ENCODE measurements around the gene CEP63.
A peak's percentile ranks its signal among the peaks of the same experiment; 100 is the strongest.

CEP63 gene

DNA sequence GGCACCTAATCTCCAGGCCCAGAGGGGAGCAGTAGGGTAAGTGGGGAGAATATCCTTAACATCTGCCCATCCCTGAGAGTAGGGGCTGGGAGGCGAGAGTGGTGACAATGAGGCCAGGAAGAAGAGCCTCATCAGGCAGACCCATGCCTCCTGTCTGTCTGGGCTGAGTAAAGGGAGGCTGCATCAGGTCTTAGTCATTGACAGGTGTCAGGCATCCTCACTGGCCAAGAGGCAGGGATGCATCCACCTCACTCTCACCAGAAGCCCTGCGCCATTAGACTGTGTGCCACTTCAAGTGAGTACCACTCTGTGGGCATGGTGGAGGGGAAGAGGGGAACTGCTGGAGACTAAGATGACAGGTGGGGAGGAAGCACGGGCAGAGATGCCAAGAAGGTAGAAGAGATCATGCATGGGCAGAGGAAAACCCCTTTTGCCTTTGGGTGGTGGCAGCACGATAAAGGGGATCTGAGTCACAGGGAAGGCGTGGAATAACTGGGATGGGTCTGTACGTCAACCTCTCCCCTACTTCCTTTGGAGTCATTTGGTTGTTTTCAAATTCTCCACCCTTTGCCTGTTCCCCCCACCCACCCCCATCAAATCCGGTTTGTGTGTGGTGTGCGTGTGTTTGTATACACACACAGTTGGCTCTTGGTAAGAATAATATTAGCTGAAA, 14.2 kb upstream of the CEP63 start:
- no peak for DNase-seq

DNA sequence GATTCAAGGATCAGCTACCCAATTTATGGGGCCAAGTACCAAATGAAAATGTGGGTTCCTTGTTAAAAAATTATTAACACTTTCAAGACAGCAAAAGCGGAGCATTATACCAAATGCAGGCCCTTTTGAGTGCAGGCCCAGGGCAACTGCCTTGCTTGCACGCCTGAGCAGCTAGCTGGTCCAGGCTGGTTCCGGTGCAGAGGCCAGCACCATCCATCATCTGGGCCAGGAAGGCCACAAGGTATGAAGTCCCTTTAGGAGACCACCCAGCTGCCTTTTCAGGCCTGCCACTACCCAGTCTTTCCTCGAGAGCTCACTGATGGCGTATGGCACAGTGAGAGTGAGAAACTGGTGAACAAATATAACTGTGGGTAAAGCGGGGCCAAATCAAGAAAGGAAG, 13.0 kb upstream of the CEP63 start:
- DNase-seq: no peak

DNA sequence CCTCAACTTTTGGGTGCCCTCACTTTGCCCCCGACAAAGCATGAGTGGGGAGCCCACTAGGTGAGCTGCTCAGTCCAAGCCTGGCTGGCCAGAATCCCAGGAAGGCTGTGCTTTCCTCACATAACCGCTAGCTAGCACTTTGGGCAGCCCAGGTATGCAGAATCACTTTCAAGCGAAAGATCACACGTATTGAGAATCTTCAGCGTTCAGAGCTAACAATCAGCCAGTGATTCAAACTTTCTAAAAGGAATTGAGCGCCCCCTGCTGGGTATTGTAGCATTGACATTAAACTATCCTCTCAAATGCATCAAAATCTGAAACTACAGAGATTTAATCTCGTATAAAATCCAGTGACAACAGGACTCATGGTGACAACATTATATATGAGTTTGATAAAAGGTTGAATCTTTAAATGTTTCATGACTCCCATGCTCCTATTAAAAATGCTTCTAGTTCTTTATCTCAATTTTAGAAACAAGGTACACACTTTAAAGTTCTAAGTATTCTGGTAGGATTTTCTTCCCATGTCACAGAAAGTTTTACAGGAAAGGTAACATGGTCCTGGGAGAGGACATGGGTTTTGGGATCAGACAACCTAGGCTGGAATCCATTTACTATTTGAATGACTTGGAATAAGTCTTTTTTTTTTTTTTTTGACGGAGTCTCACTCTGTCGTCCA, 11.8 kb upstream of the CEP63 start:
- DNase-seq: peak; percentile 15

DNA sequence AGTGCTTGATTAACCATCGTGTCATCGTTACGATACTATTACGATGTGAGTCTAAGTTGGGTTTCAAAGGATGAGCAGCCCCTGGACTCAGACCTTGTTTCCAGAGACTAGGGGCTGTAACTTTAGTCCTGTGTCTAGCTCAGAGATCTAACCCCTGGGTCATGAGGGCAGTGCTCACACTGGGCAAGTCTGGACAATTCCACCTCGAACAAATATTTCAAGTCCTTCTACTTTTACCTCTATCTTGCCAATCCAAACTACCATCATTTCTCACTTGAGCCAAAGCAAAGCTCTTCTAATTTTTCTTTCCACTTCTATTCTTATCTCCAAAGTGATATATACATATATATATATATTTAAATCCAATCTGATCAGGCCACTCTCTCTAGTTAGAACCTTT, 10.9 kb upstream of the CEP63 start:
- DNase-seq: no peak

DNA sequence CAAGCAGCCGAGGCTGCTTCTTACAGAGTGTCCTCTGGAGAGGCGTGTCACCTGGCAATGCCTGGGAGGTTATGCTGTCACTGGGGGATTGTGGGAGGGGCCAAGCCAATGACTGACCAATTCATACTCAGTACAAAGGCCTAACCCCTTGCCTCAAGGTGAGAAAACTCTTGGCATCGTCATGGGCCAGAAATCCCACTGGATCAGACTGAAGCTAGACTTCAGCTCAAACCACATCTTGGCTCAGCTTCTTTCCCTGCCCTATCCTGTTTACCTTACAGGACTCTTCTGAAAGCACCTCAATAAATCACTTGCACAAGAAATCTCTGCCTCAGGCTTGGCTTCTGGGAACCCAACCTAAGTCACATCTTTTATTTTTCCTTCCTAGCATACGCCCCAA, 9.6 kb upstream of the CEP63 start:
- no peak for DNase-seq

DNA sequence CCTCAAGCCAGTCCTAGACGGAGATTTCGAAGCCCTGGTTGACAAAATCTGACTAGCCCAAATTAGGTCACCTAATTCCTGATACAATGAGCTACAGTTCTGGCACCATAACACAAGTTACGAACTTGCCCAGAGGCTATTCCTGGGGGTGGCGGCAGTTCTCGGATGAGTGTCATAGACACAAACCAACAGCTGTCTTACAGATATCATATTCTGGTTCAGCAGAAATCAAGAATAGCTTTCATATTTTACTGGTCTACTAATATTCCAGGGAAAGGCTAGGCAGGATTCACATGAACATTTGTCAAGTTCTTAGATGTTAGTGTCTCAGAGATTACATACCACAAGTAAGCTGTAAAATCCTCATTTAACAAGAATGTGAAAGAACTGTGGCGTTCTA, 8.9 kb upstream of the CEP63 start:
- DNase-seq: no peak

DNA sequence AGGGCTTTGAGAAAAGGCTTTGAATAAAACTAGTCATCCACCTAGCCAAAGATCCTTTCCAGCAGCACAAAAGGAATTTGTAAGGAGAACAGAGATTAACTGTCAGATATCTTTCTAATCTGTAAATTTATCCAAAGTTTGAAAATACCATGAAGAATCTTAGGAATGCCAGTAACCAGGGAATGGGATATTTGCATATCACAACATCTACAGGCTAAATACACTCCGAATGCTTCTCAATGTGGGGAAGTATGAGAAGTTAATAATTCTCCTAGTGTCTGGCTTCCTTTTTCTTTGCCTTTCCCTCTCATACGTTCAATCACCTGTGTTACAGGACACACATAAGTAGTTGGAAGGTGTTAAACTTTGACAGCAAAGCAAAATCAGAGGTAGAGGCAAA, 7.9 kb upstream of the CEP63 start:
- no peak for DNase-seq

DNA sequence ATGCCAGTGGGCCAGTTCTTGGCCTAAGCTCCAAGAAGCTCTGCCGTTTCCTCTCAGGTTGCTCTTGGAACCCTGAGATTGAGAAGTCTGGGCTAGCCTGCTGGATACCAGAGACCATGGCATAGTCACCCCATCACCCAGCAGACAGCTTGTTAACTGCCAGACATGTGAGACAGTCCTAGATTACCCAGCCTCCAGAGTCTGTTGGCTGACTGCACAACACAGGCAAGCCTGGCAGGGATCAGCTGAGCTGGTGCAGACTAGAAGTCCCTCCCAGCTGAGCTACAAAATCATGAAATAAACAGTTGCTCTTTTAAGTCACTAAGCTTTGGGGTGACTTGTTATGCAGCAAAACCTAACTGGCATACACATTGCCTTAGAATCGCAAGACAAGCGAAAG, 5.3 kb upstream of the CEP63 start:
- no peak for DNase-seq

DNA sequence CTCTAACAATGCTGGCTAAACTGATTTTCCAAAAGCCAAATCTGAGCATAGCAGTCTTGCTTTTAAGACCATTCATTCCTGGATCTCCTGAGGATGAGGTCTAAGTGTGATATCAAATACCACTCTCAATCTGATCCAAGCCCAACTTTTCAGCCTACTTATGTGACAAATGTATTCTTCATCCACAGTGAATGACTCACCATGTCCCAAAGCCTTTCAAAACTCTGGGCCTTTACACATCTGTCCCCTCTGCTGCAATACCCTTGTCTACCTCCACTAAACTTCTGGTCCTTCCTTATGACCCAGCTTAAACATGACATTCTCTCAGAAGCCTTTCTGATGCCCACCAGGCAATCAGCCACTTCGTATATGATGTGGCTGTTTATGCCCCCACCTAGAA, 4.7 kb upstream of the CEP63 start:
- no peak for DNase-seq

DNA sequence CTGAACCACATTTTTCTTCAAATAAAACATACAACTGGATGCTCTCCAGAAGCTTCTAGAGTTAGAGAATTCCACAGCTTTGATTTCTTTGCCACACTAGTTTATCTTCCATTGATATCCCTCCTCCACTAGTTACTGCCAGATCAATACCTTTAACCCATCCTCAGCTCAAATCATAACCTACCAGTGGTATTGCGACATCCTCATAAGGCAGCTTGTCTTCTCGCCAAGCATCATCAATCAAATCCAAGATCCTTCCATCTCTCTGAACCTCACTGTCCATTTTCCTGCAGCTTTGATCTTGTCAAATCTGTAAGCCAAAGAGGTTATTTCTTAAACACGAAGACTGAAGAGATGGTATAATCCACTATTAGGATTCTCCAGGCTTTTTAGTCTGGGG, 3.2 kb upstream of the CEP63 start:
- DNase-seq: no peak

DNA sequence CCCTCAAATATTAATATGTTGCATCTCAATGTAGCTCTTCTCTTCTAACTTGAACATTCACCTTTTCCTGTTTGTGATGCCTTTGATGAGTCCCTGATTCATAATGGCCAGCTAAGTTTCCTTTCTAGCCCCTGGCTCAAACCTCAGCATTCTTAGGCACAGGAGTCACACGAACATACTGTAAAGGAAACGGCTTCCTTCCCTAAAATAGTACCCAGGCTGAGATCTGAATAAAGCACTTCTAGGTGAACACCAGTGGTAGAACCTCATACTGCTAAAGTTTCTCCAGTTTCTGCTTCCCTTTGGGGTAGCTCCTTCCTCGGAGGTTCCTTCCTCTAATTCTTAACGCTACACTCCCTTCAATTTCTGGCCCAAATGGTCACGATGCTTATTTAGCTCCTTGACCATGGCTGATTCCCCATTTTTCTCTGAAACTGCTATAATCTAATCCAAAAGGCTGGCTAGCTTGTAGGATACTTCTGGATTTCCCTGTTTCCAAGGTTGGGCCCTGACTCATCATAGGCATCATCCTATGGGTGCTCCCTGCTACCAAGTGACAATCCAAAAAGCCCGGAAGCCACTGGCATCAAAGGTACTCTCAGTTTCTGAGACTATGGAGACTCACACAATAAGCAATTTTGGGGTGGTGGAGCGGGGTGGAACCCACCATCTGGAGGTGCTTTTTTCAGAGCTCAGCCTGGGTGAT, 2.5 kb upstream of the CEP63 start:
- no peak for DNase-seq

DNA sequence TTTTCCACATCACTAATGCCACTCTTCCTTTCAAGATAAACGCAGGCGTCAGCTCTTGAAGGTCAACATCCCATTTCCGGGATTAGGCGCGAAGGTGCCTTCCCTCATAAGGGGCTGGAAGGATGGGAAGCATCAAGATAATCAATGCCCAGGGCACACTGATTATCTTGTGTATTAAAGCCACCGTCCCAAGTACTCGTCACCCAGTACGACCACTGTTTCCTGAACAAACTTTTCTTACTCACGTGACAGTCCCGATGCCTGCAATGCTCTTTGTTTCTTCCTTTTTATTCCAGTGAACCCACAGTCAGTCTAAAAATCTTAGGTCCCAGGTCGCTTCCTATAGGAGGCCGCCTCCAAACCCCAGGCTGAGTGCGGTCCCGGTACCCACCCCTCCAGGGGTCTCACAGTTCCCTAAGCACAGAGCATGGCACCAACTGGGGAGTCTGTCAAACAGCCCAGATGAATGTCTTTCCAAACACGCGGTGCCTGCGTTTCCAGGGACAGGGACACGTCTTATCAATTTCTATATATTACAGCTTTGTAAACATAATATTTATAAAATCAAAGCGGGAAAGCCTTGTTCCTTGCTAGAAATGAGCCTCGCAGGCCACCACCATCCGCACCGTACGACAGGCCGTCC, 661 bp upstream of the CEP63 start:
- DNase-seq: peak; percentile 55

DNA sequence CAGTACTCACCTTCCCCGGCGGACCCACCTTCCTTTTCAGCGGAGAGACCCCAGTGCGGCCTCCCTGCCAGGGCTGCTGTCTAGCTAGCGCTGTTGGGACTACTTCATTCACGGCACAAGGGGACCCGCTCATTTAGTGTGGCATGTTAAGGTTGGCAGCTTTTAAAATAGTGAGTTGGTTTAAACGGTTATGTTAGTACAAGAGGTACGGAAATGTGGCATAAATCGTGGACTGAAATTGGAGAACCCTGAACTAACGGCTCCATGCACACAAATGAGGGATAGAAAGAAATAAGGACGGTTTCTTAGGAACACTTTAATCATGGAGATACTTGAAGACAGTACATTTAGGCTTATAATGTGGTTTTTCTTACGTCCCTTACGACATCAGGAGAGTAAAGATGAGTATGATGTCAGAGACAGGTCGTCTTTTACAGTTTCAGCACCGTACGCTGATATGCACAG, 752 bp downstream of the CEP63 start:
- DNase-seq: peak; percentile 16

DNA sequence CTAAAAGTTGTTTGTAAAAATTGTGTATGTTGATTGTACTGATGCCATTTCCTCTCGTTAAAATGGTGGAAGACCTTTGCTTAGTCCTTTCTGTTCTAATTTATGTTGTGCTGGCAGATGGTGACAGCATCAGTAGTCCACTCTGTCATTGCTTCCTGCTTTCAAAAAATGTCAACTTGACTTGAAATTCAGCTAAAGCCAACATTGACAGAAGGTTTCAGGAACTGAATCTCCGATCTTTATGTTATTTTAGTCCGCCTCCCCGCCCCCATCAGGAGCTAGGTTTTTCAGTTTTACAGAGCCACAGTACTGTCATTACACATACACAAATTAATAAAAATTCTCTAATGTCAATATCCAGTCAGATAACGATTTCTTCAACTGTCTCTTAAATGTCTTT, 1.5 kb downstream of the CEP63 start:
- no peak for DNase-seq

DNA sequence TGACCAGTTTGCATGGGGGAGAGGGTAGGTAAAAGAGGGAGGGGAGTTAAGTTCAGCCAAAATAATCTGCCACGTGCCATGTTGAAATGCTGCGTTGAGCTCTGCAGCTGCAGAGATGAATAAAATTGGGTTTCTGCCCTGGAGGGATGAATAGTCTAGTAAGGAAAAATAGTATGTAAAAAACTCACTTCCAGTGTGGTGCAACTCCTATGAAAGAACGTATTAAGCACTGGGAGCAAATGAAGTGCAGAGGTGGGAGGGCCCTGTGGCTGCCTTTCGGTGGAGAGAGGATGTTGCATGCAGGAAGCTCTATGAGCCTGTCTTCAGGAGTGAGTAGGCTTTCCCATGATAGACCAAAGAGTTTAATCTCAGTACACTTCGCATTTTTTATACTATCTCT, 8.6 kb downstream of the CEP63 start:
- DNase-seq: no peak

DNA sequence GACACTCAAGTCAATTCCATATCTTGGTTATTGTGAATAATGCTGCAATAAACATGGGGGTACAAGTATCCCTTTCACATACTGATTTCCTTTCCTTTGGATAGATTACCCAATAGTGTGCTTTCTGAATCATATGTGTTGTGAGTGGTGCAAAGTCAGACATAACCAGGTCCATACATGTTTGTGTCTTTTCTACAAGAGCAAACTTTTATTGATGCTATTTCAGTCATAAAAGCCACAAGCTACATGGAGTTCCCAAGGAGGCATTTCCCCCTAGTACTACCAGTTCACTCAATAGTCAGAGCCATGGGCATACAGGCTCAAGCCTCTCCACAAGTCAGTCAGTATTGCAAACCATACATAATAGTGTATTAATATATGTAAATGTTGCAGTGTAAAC, 10.1 kb downstream of the CEP63 start:
- DNase-seq: no peak

DNA sequence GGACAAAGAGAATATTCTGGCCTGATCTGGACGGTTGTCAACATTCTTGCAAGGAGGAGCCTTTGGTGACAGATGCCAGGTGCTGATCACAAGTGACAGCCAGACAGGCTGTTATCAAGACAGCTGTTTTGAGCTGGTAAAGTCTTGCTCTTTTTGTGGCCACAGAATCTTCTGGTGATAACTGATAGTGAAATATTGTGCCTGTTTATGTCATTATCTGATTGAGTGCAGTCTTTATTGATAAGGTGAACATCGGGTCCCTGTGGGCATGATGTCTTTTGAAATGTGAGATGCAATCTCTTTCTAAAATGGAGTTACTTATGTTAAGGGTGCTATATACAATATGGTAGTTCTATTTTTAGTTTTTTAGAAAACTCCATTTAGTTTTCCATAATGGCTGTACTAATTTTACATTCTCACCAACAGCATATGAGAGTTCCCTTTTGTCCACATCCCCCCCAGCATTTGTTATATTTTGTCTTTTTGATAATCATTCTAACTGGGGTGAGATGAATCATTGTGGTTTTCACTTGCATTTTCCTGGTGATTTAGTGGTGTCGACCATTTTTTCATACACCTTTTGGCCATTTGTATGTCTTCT, 10.7 kb downstream of the CEP63 start:
- DNase-seq: no peak

DNA sequence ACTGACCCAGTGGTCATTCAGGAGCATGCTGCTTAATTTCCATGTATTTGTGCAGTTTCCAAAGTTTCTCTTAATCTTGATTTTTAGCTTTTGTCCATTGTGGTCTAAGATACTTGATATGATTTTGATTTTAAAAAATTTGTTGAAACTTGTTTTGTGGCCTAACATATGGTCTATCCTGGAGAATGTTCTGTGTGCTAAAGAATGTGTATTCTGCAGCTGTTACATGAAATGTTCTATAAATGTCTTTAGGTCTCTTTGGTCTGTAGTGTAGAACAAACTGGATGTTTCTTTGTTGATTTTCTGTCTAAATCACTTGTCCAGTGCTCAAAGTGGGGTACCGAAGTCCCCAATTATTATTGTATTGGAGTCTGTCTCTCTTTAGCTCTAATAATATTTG, 17.4 kb downstream of the CEP63 start:
- no peak for DNase-seq

DNA sequence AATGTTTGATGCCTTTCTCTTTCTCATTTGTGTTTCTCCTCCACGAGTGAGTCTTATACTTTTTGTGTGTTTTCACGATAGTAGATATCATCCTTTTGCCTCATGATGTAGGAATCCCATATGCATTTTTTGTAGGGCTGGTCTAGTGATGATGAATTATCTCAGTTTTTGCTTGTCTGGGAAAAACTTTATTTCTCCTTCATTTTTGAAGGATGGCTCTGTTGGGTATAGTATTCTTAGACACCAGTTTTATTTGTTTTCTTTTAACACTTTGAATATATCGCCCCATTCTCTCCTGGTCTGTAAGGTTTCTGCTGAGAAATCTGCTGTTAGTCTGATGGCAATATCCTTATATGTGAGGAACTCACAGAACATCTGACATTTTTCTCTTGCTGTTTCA, 18.3 kb downstream of the CEP63 start:
- no peak for DNase-seq

DNA sequence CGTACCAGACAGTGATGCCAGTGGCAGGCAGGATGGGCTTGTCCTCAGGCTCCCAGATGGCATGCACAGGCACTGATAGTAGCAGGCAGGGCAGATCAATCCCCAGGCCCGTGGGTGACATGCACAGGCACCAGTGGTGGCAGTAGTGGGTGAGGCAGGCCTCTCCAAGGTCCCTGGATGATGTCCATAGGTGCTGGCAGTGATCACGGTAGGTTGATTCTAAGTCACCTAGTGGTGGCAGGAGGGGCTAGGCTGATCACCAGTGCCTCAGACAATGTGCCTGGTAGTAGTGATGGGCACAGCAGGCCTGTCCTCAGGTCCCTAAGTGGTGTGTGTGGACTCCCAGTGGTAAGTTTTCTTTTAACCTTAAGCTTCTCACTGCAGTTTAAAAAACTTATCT, 19.6 kb downstream of the CEP63 start:
- no peak for DNase-seq

DNA sequence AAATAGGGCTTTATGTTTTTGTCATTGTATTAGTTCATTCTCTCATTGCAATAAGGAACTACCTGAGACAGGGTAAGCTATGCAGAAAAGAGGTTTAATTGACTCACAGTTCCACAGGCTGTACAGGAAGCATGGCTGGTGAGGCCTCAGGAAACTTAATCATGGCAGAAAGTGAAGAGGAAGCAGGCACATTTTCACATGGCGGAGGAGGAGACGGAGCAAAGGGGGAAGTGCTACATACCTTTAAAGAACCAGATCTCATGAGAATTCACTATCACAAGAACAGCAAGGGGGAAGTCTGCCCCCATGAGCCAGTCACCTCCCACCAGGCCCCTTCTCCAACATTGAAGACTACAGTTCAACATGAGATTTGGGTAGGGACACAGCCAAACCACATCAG, 25.6 kb downstream of the CEP63 start:
- DNase-seq: no peak

DNA sequence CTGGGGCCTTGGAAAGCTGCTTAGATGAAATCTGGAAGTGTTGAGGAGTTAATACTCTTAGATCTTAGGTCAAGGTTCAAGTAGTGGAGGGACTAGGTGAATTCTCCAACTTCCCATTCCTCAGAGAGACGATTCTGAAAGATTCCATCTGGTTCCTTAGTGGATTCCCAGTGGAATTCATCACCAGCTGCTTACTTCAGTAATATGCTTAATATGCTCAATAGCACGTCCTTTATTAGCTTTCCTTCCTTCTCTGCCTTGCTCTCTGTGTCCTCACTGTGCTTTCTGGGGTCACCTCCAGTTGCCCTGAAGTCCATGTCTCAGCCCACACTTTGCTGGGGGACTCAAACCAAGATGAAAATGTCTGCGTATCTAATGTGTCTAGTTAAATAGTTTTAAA, 31.0 kb downstream of the CEP63 start:
- DNase-seq: no peak

DNA sequence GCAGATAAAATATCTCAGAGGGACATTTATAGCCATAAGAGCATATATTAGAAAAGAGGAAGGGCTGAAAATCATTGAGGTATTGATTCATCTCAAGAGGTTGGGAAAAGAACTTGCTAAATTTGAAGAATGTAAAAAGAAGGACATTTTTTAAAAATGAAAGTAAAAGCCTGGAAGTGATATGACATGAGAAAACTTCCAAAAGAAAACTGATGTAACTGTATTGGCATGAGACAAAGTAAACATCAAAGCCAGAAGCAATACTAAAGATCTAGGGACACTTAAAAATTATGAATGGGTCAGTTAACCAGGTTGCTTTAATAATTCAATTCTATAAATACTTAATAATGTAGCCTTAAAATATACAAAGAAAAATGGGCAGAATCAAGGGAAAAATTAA, 31.9 kb downstream of the CEP63 start:
- no peak for DNase-seq

DNA sequence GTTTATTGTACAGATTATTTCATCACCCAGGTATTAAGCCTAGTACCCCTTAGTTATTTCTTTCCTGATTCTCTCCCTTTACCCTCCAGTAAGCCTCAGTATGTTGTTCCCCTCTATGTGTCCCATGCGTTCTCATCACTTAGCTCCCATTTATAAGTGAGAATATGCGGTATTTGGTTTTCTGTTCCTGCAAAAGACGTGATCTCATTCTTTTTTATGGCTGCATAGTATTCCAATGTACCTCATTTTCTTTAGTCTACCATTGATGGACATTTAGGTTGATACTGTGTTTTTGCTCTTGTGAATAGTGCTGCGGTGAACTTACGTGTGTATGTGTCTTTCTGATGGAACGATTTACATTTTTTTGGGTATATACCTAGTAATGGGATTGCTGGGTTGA, 36.7 kb downstream of the CEP63 start:
- DNase-seq: no peak

Measured in DMS79 (cell line).